LoVo (cell line): Measurements from ENCODE around the gene CCDC40.
"Not testable (repeated sequence)": the region's sequence is repeated elsewhere in the genome, so short reads cannot be mapped to it uniquely, and the experiment has no call there.

ENCODE experiments used
- DNase-seq: peaks from one replicate; pipeline ENCODE4 v3.0.0-alpha.2; 2016; ENCODE audit warnings: low spot score

CCDC40 gene

GRCh38 chr17:80035937-80036714 lies at the start of gene CCDC40:
TSS of gene CCDC40 (plus strand) at chr17:80036642. CDS start at chr17:80036663, 21 bp downstream.
- DNase-seq = peak; percentile 84

GRCh38 chr17:79987187-79987934 lies 49.1 kb upstream of the CCDC40 start:
- DNase-seq = peak; percentile 37

GRCh38 chr17:79987935-79988184 lies 48.6 kb upstream of the CCDC40 start:
- no peak for DNase-seq

- DNase-seq = peak; percentile 91
Measured at GRCh38 chr17:79988185-79988971, 48.1 kb upstream of the CCDC40 start.

GRCh38 chr17:79989106-79989835 lies 47.2 kb upstream of the CCDC40 start:
- no peak for DNase-seq

GRCh38 chr17:79990051-79990592 lies 46.3 kb upstream of the CCDC40 start:
- no peak for DNase-seq

- no peak for DNase-seq
Measured at GRCh38 chr17:79990704-79991103, 45.7 kb upstream of the CCDC40 start.

- DNase-seq = peak; percentile 75
Measured at GRCh38 chr17:79991140-79991923, 45.1 kb upstream of the CCDC40 start.

GRCh38 chr17:79991924-79992648 lies 44.4 kb upstream of the CCDC40 start:
- no peak for DNase-seq

- DNase-seq = no peak
Measured at GRCh38 chr17:79992649-79993389, 43.6 kb upstream of the CCDC40 start.

GRCh38 chr17:79993390-79994227 lies 42.8 kb upstream of the CCDC40 start:
- DNase-seq = peak; percentile 81

GRCh38 chr17:79994228-79994569 lies 42.2 kb upstream of the CCDC40 start:
- not testable (repeated sequence) for DNase-seq

- DNase-seq = no peak
Measured at GRCh38 chr17:79994602-79995001, 41.8 kb upstream of the CCDC40 start.

GRCh38 chr17:79995696-79996095 lies 40.7 kb upstream of the CCDC40 start:
- DNase-seq = no peak

GRCh38 chr17:79996291-79996690 lies 40.2 kb upstream of the CCDC40 start:
- no peak for DNase-seq

- DNase-seq = no peak
Measured at GRCh38 chr17:79997011-79997660, 39.3 kb upstream of the CCDC40 start.

GRCh38 chr17:80000136-80000535 lies 36.3 kb upstream of the CCDC40 start:
- no peak for DNase-seq
